Measurements from ENCODE around the gene MMRN1. TPM values are rescaled to one million over a fixed set of nuclear protein-coding genes. Genes with fewer than 3 reads are reported as not detected.

The MMRN1 gene
- total and polyA plus RNA-seq, 2 experiments from 2014 or later = 0.60 to 1.1 TPM

DNA sequence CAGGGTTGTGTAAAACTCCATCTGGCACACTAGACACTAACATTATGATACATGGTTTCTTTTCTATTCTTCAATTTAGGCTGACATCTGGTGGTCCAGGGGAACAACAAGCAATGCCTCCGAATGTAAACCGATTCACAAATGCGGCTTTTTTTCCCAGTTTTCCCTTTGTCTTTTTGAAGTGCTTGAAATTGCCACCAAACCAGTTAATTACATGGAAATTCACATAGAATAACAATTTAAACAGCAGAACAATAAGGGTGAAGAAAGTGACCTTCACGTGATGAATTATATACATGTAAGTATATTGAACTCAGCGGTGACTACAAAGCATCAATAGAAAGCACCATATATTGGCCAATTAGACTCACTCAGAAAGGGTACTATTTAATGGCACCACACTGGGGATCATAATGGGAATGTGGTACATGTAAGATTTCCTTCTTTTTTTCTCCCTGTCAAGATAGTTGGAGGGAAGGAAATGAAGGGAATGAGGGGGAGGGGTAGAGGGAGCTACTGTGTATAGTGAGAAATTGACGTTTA lies 103.9 kb downstream of the MMRN1 start:
- Histone ChIP-seq H3K4me1 (ENCODE audit: insufficient read depth) (peaks cover 18% of the 10 kb centered on the region), H2AFZ (peak overlapping the region; percentile 3)
- DNase-seq (ENCODE audit: low spot score) = no peak

DNA sequence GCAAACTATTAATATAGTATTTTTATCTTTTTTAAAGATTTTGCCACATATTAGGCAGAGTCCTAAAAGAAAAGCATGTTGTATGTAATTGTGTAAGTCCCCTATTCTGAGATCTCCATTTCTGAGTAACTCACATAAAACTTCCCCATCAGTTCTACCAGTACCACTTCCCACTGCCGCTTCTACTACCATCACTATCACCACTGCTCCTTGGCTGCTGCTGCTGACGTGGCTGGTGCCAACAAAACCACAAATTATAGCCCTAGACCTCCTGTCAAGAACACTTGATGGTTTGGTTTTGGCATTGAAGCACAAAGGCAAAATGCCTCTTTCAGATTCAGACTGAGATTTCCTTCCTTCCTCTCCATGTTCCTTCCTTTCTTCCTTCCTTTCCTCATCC lies 106.4 kb downstream of the MMRN1 start:
- Histone ChIP-seq H3K36me3 (replicated peaks; ENCODE audit: insufficient read depth, low read depth) (no peaks in the 10 kb centered on the region), H3K79me2 (no peaks in the 10 kb centered on the region), H3K27ac (no peak overlapping the region), H3K4me3 (no peak overlapping the region), H3K9me3 (ENCODE audit: low read depth) (no peaks in the 10 kb centered on the region), H3K4me2 (no peak overlapping the region), H2AFZ (no peak overlapping the region), H3K4me1 (ENCODE audit: insufficient read depth) (peaks cover 6% of the 10 kb centered on the region), H4K20me1 (ENCODE audit: insufficient read depth, poor library complexity, severe bottlenecking) (no peaks in the 10 kb centered on the region), H3K27me3 (no peaks in the 10 kb centered on the region), H3K9me2 (replicated peaks; ENCODE audit: insufficient read depth) (no peaks in the 10 kb centered on the region)
- WGBS (ENCODE audit: low lambda C conversion rate, missing lambda C conversion rate) = 40% methylated on average over 2 of the region's 2 CpGs
- no peak for TF ChIP-seq EZH2 (IDR thresholded peaks at IDR 0.05; ENCODE audit: borderline replicate concordance)
- DNase-seq (ENCODE audit: low spot score) = no peak

More for the DNA sequence above, 103.9 kb downstream of the MMRN1 start:
- WGBS (ENCODE audit: low lambda C conversion rate, missing lambda C conversion rate) = 72% methylated on average over 6 of the region's 6 CpGs
- no peaks in the 10 kb centered on the region for H3K79me2 ChIP-seq
- no peaks in the 10 kb centered on the region for H3K36me3 ChIP-seq (replicated peaks; ENCODE audit: insufficient read depth, low read depth)
- H3K4me2 ChIP-seq = peak overlapping the region; percentile 5
- no peaks in the 10 kb centered on the region for H3K9me2 ChIP-seq (replicated peaks; ENCODE audit: insufficient read depth)
- no peak overlapping the region for H3K27ac ChIP-seq
- no peak overlapping the region for H3K4me3 ChIP-seq
- H4K20me1 ChIP-seq (ENCODE audit: insufficient read depth, poor library complexity, severe bottlenecking) = no peaks in the 10 kb centered on the region
- no peaks in the 10 kb centered on the region for H3K9me3 ChIP-seq (ENCODE audit: low read depth)
- TF ChIP-seq EZH2phosphoT487 (IDR thresholded peaks at IDR 0.05; ENCODE audit: low read depth, severe bottlenecking, unreplicated experiment) (no peak), EZH2 (IDR thresholded peaks at IDR 0.05; ENCODE audit: borderline replicate concordance) (no peak)
- TF ChIP-seq, protein P1, sequence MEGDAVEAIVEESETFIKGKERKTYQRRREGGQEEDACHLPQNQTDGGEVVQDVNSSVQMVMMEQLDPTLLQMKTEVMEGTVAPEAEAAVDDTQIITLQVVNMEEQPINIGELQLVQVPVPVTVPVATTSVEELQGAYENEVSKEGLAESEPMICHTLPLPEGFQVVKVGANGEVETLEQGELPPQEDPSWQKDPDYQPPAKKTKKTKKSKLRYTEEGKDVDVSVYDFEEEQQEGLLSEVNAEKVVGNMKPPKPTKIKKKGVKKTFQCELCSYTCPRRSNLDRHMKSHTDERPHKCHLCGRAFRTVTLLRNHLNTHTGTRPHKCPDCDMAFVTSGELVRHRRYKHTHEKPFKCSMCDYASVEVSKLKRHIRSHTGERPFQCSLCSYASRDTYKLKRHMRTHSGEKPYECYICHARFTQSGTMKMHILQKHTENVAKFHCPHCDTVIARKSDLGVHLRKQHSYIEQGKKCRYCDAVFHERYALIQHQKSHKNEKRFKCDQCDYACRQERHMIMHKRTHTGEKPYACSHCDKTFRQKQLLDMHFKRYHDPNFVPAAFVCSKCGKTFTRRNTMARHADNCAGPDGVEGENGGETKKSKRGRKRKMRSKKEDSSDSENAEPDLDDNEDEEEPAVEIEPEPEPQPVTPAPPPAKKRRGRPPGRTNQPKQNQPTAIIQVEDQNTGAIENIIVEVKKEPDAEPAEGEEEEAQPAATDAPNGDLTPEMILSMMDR (IDR thresholded peaks at IDR 0.05; ENCODE audit: poor library complexity) = no peak
- H3K27me3 ChIP-seq = no peaks in the 10 kb centered on the region

DNA sequence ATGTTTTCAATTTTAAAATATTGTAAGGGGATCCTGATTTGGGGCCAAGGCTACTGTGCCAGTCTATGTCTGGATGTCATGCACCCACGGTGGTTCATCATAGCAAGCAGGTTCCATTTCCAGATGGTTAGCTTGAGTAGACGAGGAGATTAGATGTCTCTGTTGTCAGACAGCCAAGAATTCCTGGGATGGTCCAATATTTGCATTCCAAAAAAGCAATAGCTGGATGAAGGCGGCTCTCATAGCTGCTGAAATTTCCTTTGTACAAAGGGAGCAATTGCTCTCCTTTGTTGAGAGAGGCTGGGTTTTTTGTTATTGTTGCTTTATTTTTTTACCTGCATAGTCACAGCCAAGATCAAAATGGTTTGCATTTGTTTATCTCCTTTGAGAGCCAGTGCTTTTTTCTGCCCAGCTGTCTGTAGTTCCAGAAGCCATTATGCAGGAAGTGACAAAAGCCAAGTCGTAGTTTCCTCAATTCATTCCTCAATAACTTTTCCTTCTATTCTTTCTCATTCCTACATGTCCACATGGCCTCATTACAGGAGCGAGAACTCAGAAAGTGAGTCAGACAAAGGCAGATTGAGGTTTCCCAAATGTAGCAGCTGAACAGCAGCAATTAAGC lies 107.9 kb downstream of the MMRN1 start:
- no peaks in the 10 kb centered on the region for H3K36me3 ChIP-seq (replicated peaks; ENCODE audit: insufficient read depth, low read depth)
- 49% methylated on average over 5 of the region's 5 CpGs for WGBS (ENCODE audit: low lambda C conversion rate, missing lambda C conversion rate)
- H3K9me2 ChIP-seq (replicated peaks; ENCODE audit: insufficient read depth) = no peaks in the 10 kb centered on the region
- H3K4me3 ChIP-seq = no peak overlapping the region
- H3K27me3 ChIP-seq = no peaks in the 10 kb centered on the region
- H3K79me2 ChIP-seq = no peaks in the 10 kb centered on the region
- H4K20me1 ChIP-seq (ENCODE audit: insufficient read depth, poor library complexity, severe bottlenecking) = no peaks in the 10 kb centered on the region
- peak overlapping the region; percentile 0 for H3K4me2 ChIP-seq
- no peak for TF ChIP-seq EZH2 (IDR thresholded peaks at IDR 0.05; ENCODE audit: borderline replicate concordance)
- TF ChIP-seq, protein P1 (IDR thresholded peaks at IDR 0.05; ENCODE audit: poor library complexity) = no peak
- no peak for TF ChIP-seq EZH2phosphoT487 (IDR thresholded peaks at IDR 0.05; ENCODE audit: low read depth, severe bottlenecking, unreplicated experiment)
- H3K4me1 ChIP-seq (ENCODE audit: insufficient read depth) = no peaks in the 10 kb centered on the region
- H3K9me3 ChIP-seq (ENCODE audit: low read depth) = no peaks in the 10 kb centered on the region
- peak overlapping the region; percentile 17 for H2AFZ ChIP-seq
- DNase-seq (ENCODE audit: low spot score) = no peak
- peak overlapping the region; percentile 8 for H3K27ac ChIP-seq

Other genes starting within 250 kb of the MMRN1 start
- 6.9 and 8.9 TPM in 2 replicates for gene SNCA, start 57.7 kb upstream of the MMRN1 start, total RNA-seq
- gene SNCA, start 57.7 kb upstream of the MMRN1 start, polyA plus RNA-seq = 14.0 and 18.3 TPM in 2 replicates
- 21.8 and 23.4 TPM in 2 replicates for gene CCSER1, start 232.5 kb downstream of the MMRN1 start, total RNA-seq
- 4.7 and 5.2 TPM in 2 replicates for gene CCSER1, start 232.5 kb downstream of the MMRN1 start, polyA plus RNA-seq